Osteocyte (in vitro differentiated cells): ENCODE results near the gene SSH3. TPM values are rescaled to one million over a fixed set of nuclear protein-coding genes. Genes with fewer than 3 reads are reported as not detected.

Experiments used
- DNase-seq: peaks from one replicate; pipeline ENCODE4 v3.0.0; 2021; ENCODE audit warnings: mixed read lengths; ENCODE audit not compliant: unreplicated experiment; ENCODE audit errors: extremely low spot score
- H3K27ac Mint-ChIP-seq: one replicate; pipeline ENCODE4 v1.8.0; 2021; ENCODE audit warnings: mild to moderate bottlenecking, mixed read lengths; ENCODE audit not compliant: unreplicated experiment
- H3K27me3 Mint-ChIP-seq: one replicate; pipeline ENCODE4 v1.8.0; 2021; ENCODE audit warnings: mixed read lengths; ENCODE audit not compliant: unreplicated experiment
- H3K36me3 Mint-ChIP-seq: one replicate; pipeline ENCODE4 v1.8.0; 2021; ENCODE audit warnings: mixed read lengths; ENCODE audit not compliant: unreplicated experiment
- H3K4me1 Mint-ChIP-seq: one replicate; pipeline ENCODE4 v1.8.0; 2021; ENCODE audit warnings: mixed read lengths; ENCODE audit not compliant: unreplicated experiment
- H3K4me3 Mint-ChIP-seq: one replicate; pipeline ENCODE4 v1.8.0; 2021; ENCODE audit warnings: mild to moderate bottlenecking, moderate library complexity, mixed read lengths; ENCODE audit not compliant: unreplicated experiment
- H3K9me3 Mint-ChIP-seq: one replicate; pipeline ENCODE4 v1.8.0; 2021; ENCODE audit warnings: mixed read lengths; ENCODE audit not compliant: unreplicated experiment
- CTCF ChIP-seq: fragments of 200-600 bp; sonication (generic); IDR thresholded peaks from 2 replicates; pipeline ENCODE4 v1.5.0; 2021; ENCODE audit warnings: antibody characterized with exemption, mild to moderate bottlenecking, moderate library complexity
- total RNA-seq: library from RNA; stranded (reverse); gene quantifications from 2 replicates; pipeline ENCODE4 v1.2.1, GENCODE V29; 2021

Gene SSH3
- total RNA-seq, 1 donor from 2014 or later = 28.6 TPM

GRCh38 chr11:67281552-67282150 is 21.7 kb upstream of the SSH3 start:
- H3K27me3 Mint-ChIP-seq = no peaks in the 10 kb centered on the region
- no peak for DNase-seq

GRCh38 chr11:67282155-67282875 is 21.0 kb upstream of the SSH3 start:
- Mint-ChIP-seq H3K9me3 (no peaks in the 10 kb centered on the region), H3K36me3 (peaks cover 11% of the 10 kb centered on the region), H3K27me3 (no peaks in the 10 kb centered on the region), H3K27ac (no peak overlapping the region), H3K4me1 (peaks cover 10% of the 10 kb centered on the region), H3K4me3 (no peak overlapping the region)
- no peak for DNase-seq
- no peak for TF ChIP-seq CTCF

More at GRCh38 chr11:67281552-67282150, 21.7 kb upstream of the SSH3 start:
- Mint-ChIP-seq H3K4me1 (peaks cover 14% of the 10 kb centered on the region), H3K4me3 (no peak overlapping the region), H3K9me3 (no peaks in the 10 kb centered on the region), H3K27ac (no peak overlapping the region), H3K36me3 (peaks cover 11% of the 10 kb centered on the region)
- no peak for TF ChIP-seq CTCF

- Mint-ChIP-seq H3K36me3 (peaks cover 11% of the 10 kb centered on the region), H3K27me3 (no peaks in the 10 kb centered on the region), H3K9me3 (no peaks in the 10 kb centered on the region), H3K4me3 (no peak overlapping the region), H3K4me1 (peaks cover 10% of the 10 kb centered on the region), H3K27ac (no peak overlapping the region)
- no peak for DNase-seq
- no peak for TF ChIP-seq CTCF
These were observed 20.4 kb upstream of the SSH3 start for GRCh38 chr11:67282876-67283371.

GRCh38 chr11:67283481-67283963 is 19.8 kb upstream of the SSH3 start:
- no peak for DNase-seq
- H3K9me3 Mint-ChIP-seq = no peaks in the 10 kb centered on the region
- H3K36me3 Mint-ChIP-seq = peaks cover 11% of the 10 kb centered on the region
- H3K27ac Mint-ChIP-seq = no peak overlapping the region
- H3K27me3 Mint-ChIP-seq = no peaks in the 10 kb centered on the region
- no peak overlapping the region for H3K4me3 Mint-ChIP-seq
- TF ChIP-seq CTCF = no peak
- peaks cover 13% of the 10 kb centered on the region for H3K4me1 Mint-ChIP-seq
